HG03064 (cell line): ENCODE results near the gene ADIPOR2.

Experiments used
- ATAC-seq: cut with Tn5 transposase; IDR thresholded peaks from one replicate; pipeline ENCODE4 v1.9.1; 2021; ENCODE audit warnings: low read depth; ENCODE audit not compliant: unreplicated experiment

ADIPOR2 gene

DNA sequence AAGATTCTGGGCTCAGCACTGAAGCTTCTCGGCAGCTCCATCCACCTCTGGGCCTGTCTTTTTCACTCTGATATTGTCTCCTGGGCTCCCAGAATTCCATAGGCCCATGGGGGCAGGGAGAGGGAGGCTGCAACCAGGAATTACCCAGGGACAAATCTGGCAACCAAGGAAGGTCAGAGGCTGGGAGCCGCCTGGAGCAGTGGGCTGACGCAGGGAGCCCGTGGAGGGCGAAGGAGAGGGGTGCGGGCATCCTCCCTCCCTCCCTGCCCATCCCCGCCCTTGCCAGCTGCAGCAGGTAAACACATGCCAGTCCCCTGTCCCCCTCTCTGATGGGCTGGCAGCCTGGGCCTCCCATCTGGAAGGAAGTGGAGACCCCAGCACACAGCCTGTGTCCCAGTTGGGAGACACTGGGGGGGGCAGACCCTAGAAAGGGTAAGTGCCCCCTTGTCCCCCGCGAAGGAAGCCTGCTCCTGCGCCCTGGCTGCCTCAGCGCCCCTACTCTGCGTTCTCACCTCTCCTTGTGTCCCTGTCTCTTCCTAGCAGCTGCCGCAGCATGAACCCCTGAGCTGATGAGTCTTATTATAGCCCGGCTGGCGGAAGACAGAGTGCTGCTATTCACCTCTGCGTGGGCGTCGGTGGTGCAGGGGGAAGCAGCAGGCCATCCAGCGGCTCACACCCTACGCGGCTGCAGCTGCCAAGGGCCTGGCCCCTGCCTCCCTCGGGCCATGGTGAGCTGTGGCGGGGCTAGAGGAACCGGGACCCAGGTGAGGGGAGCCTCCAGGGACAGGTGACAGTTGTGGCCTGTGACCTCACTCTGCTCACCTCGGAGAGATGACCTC, 136.2 kb downstream of the ADIPOR2 start:
- no peak for ATAC-seq

DNA sequence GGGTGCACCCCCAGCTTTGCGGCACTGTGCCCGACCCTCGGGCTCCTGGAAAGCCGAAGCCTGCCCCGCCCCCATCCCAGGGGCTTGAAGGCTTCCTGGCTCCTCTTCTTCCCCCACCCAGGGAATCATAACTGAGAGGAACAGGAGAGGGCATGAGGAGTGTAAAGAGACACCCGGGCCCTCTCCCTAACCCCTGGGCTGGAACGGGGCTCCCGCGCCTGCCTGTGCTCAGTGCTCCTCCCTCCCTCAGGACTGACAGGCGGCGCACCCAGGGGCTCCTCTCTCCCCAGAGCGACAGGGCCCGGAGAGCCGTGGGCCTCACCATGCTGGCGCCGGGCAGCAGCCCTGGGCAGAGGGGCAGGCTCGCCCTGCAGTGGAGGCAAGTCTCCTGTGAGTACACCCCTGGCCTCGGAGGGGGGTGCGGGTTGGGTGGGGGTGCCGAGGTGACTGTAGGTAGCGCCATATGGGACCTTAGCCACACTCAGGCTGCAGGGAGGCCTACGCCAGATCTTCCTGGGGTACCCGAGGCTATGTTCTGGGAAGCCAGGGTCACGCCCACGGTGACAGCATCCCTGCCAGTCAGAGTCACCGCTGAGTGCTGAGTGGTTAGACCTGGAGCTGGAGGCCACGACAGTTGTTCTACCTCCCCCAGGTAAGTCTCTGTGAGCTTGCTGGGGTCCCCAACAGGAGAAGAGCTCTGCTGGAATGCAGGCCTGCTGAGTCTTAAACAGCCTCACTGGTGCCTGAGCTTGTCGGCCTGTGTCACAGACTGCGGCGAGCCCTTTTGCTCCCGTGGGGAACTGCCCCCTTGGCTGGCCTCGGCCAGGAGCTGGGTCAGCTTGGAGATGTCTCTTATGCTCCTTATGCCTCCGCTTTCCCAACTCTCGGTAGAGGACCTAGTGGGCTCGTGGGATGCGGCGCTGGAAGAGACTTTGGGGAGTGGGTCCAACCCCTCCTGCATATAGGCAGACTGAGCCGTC, 137.2 kb downstream of the ADIPOR2 start:
- no peak for ATAC-seq

DNA sequence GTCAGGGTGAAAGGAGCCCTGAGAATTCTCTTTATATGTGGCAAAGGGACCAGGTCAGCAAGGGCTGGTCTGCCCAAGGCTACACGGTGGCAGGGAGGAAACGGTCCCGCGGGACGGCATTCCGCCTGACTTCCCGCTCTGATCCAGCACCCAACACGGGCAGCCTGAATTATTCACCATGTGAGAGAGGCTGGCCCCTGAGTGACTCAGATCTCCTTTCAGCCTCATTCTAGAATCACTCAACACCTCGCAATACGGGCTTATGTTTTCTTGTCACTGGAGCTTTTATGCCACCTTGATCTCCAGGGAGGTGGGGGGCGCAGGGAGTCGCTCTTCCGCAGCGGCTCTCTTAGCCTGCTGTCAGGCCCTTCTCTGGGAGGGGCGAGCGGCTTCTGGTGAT, 138.0 kb downstream of the ADIPOR2 start:
- ATAC-seq = no peak

DNA sequence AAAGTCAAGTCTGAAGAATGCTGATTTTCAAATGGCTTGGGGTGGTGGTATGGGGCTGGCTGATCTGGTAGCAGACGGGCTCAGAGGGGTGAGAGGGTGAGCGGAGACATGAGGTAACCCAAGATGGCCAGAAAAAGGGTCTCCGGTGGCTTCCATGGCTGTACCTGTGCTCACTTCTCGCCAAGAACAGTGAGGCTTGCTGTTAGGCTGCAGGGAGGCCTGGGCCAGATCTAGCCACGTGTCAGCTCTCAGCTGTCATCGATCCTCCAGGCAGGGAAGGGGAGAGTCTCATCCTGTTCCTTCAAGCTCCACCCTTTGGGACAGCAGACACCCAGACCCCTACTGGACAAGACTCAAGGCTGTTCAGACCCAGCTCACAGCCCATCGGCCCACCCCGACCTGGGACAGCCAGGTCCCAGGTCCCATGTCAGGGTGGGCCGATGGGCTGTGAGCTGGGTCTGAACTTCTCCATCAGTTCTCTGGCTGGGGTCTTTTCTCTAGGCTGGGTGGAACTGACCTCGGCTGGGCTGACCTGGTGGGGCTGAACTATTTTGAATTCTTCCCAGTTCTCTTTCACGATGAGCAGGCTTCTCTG, 138.5 kb downstream of the ADIPOR2 start:
- no peak for ATAC-seq

DNA sequence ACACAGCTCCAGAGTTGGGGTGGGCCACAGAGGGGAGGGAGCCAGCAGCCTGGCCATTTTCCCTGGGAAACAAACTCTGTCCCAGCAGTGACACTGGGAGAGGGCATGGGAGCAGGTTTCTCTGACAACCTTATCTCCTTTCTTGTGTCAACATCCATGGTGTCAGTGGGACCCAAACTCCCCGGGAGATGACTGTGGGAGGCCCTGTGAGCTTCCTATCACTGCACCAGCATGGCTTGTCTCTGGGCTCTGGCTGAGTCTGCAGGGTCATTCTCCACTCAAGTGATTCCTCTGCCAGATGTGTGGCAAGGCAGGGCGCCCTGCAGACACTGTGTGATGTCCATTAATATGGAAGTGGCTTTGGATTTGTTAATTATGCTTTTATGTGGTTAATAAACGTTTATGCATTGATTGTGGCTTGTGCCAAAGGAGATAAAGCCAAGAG, 139.6 kb downstream of the ADIPOR2 start:
- ATAC-seq = no peak

DNA sequence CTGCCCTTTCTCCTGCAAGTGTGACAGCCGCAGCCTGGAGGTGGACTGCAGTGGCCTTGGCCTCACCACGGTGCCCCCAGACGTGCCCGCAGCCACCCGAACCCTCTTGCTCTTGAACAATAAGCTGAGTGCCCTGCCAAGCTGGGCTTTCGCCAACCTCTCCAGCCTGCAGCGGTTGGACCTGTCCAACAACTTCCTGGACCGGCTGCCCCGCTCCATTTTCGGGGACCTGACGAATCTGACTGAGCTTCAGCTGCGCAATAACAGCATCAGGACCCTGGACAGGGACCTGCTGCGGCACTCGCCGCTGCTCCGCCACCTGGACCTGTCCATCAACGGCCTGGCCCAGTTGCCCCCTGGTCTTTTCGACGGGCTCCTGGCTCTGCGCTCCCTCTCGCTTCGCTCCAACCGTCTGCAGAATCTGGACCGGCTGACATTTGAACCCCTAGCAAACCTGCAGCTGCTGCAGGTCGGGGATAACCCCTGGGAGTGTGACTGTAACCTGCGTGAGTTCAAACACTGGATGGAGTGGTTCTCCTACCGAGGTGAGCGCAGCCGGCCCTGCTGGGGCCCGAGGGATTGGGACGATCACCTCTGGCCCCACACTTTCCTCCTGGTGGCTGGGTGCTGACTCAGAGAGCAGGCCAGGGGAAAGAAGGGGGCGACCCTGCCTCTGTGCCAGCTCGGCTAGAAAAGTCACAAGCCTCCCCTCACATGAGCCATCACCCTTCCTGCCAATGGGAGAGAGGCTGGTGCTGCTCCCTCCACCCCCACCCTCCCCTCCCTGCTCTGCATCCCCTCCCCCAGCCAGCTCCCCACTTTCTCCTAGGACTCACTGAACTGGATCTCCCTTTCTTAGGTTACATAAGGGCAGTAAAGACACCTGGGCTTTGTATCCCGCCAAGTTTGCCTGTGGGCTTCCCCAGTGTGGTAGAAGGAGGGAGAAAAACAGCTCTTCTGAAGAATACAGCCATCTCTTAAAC, 140.4 kb downstream of the ADIPOR2 start:
- ATAC-seq = no peak

DNA sequence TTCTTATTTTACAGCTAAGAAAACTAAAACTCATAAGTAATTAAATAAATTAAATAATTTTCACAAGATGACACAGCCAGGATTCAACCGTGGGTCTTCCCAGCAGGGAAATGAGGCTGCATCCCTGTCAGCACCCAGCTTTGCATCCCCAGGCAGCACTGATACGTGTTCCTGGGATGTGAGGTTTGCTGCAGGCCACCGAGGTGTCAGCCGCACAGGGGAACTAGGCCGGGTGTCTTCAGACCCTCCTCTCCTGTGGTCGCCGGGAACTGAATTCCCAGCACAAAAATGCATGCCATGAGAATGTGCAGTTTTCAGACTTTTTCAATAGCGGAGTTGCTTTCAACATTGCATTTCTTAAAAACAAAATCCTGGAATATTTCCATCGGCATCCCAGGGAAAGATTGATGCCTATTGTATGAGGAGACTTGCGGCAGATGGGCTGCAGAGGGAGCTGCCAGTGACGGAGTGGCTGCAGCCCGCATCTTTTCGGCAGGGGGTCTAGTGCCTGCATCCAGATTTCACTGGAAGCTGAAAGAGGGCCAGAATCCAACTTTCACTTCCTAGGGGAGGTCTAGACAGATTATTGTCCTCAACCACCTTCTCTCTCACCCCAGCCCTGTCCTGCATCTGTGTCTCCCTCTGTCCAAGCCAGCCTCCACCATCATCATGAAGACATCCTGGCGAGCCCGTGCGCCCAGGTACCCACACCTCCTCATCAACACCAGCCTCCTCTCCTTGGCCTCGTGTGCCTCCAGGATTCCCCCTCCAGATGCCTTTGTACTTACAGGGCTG, 142.1 kb downstream of the ADIPOR2 start:
- ATAC-seq = no peak

DNA sequence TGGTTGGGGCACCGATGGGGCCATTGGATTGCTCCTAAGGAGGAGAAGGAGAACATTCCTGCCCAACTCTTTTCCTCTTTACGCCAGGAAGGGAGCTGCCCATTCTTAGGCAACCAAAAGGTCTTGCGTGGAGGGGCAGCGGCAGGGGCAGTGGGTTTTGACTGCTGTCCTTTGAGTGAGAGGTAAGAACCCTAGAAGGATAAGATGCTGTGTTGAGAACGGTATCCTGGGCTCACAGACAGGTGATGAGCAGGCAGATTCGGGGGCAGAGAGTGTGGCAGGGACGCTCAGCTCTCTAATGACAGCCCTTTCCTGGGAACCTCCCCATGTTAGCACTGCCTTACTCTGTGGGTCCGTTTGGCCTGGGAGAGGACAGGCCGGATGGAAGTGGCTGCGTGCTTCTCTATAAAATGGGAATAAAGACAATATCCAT, 142.7 kb downstream of the ADIPOR2 start:
- ATAC-seq = no peak

DNA sequence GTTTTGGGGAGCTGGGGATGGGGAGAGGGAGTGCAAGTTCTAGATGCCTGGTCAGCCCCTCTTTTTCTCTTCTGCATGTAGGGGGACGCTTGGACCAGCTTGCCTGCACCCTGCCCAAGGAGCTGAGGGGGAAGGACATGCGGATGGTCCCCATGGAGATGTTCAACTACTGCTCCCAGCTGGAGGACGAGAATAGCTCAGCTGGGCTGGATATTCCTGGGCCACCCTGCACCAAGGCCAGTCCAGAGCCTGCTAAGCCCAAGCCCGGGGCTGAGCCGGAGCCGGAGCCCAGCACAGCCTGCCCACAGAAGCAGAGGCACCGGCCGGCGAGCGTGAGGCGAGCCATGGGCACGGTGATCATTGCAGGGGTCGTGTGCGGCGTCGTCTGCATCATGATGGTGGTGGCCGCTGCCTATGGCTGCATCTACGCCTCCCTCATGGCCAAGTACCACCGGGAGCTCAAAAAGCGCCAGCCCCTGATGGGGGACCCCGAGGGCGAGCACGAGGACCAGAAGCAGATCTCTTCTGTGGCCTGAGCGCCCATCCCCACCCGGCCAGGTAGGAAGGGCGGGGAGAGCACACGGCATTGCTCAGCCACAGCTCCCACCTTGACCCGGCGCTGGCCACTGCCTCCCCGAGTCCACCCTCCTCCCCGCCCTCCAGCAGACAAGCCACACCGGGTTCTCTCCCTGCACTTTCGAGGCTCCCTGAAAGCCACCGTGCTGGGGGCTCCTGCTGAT, 143.5 kb downstream of the ADIPOR2 start:
- no peak for ATAC-seq

DNA sequence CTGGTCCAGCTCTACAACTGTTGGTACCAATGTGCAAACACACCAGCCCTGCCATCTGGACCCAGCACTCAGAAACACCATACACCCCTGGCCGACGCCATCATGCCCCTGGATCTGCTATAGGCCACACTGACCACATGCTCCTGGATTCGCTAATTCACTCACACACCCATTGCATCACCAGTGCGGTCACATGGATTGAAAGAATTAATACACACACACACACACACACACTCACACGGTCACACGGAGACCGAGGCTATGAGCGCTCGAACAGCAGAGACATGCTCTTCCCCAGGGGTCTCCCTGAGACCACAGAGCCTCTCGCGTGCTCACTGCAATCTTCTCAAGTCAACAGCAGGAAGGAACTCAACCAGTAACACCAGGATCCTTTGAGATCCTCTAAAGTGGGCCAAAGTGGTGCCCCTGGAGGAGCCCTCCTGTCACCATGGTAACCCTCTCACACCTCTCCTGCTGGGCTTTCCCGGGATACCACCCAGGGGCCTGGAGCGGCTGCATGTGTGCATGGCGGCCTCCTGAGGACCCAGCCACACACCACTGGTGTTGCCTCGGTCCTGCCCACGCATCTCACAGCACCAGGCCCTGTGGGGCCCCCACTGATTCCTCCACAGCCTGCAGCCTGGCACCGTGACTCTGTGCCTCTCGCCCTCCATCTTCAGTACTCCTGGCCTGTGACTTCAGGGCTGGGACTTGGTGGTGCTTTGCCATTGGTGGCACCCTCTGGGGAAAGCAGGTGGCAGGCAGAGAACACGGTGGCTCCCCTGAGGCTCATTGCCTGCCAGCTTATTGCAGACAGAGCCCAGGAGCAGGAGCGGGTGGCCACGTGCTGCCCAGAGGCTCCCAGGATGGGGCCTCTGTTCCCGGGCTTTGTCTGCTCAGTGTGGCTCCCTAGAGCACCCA, 144.6 kb downstream of the ADIPOR2 start:
- no peak for ATAC-seq

DNA sequence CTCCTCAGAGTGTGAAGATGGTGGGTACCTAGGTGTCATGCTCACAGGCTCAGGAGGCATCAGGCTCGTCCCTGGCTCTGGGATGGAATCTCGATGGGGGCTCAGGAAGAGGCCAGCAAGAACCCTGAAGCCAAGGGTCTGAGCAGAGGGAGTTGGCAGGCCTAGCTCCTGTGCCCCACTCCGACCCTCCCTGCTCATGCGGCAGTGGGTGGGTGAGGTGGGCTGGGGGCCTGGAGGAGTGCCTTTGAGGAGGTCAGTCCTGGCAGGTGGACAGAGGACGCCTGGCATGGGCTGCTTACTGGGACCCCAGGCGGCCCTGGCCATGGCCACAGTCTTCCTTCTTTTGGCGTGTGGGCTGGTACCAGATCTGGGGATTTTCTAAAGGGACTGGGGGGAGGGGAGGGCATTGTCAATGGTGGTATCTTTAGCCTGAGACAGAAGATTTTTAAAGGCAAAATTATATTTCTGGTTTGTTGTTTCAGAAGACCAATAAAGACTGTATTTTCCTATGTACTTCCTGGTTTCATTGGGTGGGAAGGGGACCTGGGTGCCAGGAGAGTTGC, 145.5 kb downstream of the ADIPOR2 start:
- ATAC-seq = no peak

DNA sequence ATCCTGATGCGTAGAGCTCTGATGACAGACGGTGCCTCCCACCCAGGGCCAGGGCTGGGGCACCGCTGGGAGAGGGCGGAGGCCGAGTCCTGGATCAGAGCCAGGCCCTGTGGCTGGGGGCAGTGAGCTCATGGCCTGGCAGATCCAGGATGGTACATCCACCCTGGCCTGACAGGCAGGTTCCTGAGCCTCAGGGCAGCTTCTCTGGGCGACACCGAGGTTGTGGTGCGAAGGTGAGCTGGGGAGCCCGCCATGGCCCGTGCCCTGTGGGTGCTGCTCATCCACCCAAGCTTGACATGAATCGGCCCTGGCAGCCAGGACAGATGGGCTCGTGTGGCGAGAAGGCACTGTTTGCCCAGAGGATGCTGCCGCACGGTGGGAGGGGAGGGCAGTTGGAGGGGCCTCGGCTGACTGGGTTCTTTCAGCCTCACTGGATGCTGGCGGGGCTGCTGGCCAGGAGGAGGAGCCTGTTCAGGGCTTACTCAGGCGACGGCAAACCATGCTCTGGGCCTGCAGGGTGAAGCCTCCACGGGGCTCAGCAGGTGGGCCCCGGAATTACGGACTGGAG, 146.1 kb downstream of the ADIPOR2 start:
- ATAC-seq = no peak

DNA sequence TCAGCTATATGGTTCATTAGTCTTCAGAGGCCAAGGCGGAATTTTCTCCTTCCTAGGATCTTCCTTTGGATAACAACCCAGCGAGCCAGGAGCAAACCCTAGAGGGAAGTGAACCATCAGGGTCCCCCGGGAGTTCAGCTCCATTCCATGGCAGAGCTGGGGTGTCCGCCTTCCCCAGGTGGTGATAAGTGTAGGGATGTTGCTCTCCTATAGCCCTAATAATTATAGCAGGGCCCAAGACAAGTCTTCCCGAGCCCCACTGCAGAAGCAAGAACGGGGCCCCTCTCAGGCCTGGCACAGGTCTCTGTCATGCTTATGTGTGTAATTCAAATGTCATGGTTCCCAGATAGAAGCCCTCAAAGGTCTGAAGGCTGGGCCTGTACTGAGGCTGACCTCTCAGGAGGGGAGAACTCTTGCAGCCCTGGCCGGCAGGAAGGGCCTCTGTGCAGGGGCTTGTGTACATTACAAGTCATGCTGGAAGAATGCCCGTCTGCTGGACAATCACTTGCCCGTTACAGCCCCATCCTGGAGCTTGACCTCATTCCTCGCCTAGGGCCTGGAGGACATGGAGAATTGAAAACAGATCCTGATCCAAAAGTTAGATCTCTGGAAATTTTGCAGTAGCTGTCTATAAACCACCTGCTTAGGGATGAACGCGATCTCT, 146.8 kb downstream of the ADIPOR2 start:
- no peak for ATAC-seq
